ENCODE results near the gene SLC35F3.

DNA sequence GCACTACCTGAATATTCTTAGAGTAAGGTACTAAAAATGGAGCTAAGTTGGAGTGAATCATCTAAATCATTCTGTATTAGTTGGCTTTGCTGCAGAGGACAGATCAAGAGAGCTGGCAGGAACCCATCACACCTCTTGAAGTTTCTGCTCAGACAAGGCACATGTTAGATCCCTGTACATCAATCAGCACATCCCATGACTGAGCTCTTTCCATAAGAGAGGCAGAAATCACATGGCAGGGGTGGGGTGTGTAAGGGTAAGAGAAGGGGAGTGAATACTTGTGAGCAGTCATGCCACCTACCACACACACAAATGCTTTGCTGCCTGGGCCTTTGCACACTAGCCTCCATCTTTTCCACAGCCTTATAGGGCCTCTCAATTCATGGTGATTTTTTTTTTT lies 214.4 kb downstream of the SLC35F3 start:
- TF ChIP-seq, protein P1, sequence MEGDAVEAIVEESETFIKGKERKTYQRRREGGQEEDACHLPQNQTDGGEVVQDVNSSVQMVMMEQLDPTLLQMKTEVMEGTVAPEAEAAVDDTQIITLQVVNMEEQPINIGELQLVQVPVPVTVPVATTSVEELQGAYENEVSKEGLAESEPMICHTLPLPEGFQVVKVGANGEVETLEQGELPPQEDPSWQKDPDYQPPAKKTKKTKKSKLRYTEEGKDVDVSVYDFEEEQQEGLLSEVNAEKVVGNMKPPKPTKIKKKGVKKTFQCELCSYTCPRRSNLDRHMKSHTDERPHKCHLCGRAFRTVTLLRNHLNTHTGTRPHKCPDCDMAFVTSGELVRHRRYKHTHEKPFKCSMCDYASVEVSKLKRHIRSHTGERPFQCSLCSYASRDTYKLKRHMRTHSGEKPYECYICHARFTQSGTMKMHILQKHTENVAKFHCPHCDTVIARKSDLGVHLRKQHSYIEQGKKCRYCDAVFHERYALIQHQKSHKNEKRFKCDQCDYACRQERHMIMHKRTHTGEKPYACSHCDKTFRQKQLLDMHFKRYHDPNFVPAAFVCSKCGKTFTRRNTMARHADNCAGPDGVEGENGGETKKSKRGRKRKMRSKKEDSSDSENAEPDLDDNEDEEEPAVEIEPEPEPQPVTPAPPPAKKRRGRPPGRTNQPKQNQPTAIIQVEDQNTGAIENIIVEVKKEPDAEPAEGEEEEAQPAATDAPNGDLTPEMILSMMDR (IDR thresholded peaks at IDR 0.05; ENCODE audit: low read depth, low read length, poor library complexity, severe bottlenecking), result no peak
- TF ChIP-seq EZH2phosphoT487 (IDR thresholded peaks at IDR 0.05; ENCODE audit: borderline replicate concordance, low read length), result no peak
